Measurements from ENCODE around the gene BCL11B. TPM values are rescaled to one million over a fixed set of nuclear protein-coding genes. Genes with fewer than 3 reads are reported as not detected.

The BCL11B gene
- total RNA-seq, 1 donor: not detected

DNA sequence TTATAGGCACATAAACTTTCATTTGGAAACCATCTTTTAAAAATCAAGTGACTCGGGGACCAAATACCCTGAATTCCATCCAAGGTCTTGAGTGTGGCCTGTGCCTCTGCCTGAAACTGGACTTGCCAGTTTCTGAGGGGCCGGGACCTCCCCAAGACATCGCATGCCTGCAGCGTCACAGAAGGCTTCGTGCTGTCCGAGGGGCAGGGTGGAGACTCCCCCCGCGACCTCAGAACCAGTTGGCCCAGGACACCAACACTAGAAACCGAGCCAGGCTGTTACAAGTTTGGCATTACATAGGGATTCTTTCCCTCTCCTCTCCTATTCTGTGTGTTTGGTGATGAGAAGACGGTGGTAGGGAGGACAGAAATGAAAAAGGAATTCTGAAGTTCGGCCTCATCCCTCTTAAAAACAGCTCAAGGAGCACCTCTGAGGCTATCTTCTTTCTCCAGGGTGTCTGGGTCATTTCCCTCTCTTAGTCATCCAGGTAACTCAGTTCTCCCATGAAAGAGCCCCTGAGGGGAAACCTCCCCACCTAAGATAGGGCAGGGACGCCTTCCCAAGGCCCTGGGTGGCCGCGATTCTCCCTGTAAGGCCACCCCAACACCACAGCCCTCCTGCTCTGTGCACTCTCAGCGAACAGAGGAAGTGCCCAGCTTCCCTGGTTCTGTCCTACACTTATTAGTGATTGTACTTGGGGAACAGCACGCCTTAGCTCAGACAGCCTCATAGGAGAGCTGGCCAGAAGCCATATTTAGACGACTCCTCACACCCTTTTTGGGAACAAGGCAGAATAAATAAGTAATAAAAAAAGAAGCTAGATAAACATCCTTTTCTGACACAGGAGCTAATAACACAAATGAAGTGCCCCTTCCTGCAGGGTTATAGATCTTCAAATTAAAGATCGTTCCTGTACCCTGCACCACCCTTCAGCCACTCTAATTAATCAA is 93.8 kb downstream of the BCL11B start:
- TF ChIP-seq, protein P1, sequence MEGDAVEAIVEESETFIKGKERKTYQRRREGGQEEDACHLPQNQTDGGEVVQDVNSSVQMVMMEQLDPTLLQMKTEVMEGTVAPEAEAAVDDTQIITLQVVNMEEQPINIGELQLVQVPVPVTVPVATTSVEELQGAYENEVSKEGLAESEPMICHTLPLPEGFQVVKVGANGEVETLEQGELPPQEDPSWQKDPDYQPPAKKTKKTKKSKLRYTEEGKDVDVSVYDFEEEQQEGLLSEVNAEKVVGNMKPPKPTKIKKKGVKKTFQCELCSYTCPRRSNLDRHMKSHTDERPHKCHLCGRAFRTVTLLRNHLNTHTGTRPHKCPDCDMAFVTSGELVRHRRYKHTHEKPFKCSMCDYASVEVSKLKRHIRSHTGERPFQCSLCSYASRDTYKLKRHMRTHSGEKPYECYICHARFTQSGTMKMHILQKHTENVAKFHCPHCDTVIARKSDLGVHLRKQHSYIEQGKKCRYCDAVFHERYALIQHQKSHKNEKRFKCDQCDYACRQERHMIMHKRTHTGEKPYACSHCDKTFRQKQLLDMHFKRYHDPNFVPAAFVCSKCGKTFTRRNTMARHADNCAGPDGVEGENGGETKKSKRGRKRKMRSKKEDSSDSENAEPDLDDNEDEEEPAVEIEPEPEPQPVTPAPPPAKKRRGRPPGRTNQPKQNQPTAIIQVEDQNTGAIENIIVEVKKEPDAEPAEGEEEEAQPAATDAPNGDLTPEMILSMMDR (IDR thresholded peaks at IDR 0.05; ENCODE audit: insufficient read depth, low read depth, low read length): no peak
- DNase-seq (ENCODE audit: low read depth): no peak
- no peak overlapping the region for H3K4me3 ChIP-seq (ENCODE audit: low read depth, low read length)

DNA sequence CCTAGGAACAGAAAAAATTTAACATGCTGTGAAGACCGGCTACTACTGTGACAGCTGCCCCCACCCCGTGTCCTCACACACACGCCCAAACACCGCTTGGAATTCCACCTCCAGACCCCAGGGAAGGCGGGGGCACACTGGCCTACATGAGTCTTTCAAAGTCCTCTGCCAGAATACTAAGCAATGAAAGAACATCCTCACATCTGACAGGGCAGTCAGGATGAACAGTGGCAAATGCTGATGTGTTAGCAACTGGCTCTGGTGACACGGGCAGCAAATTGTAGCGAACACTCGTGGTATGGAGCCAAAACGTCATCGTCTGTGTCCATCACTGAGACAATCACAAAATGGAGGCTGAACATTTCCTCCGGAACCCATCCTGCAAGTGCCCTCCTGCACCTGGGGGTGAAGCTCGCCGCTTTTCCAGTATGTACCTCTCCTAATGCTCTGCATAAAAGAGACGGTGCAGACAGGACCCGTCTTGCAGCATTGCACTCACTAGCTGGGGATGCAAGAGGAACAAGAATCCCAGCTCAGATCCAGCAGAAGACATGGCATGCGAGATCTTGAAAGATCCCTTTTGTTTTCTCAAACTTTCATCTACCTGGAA is 94.8 kb downstream of the BCL11B start:
- no peak for DNase-seq (ENCODE audit: low read depth)
- TF ChIP-seq, protein P1 (IDR thresholded peaks at IDR 0.05; ENCODE audit: insufficient read depth, low read depth, low read length): no peak
- H3K4me3 ChIP-seq (ENCODE audit: low read depth, low read length): no peak overlapping the region

DNA sequence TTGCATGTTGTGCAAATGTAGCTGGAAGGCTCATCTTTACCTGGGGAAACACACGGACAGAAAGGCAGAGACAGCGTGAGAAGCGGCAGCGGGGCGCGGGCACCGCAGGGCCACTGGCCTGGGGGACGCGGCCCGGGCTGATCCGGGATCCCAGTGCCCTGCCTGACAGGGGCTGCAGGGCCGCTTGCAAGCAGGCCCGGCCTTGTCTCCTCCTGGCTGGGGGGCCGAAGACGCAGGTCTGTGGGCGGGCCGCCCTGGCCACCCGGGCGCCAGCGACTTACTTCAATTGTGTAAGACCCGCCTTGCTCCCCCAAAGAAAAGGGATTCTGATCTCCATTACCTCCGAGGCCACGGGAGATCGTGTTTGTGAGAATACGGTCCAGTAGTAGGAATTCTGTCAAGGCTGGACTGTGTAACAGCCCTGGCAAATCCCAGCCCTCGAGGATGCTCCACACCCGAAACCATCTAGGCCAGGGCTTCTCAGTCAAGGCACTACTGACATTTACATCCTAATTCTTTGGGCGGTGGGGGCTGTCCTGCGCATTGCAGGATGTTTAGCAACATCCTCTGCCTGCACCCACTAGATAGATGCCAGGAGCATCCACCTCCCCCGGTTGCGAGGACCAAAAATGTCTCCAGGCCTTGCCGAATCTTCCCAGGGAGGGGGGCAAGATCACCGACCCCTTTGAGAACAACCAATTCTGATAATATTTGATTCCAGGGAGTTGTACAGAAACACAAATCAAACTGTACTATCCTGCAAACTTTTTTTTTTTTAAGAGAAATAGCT is 95.6 kb downstream of the BCL11B start:
- DNase-seq (ENCODE audit: low read depth): no peak
- no peak overlapping the region for H3K4me3 ChIP-seq (ENCODE audit: low read depth, low read length)
- TF ChIP-seq, protein P1 (IDR thresholded peaks at IDR 0.05; ENCODE audit: insufficient read depth, low read depth, low read length): no peak

DNA sequence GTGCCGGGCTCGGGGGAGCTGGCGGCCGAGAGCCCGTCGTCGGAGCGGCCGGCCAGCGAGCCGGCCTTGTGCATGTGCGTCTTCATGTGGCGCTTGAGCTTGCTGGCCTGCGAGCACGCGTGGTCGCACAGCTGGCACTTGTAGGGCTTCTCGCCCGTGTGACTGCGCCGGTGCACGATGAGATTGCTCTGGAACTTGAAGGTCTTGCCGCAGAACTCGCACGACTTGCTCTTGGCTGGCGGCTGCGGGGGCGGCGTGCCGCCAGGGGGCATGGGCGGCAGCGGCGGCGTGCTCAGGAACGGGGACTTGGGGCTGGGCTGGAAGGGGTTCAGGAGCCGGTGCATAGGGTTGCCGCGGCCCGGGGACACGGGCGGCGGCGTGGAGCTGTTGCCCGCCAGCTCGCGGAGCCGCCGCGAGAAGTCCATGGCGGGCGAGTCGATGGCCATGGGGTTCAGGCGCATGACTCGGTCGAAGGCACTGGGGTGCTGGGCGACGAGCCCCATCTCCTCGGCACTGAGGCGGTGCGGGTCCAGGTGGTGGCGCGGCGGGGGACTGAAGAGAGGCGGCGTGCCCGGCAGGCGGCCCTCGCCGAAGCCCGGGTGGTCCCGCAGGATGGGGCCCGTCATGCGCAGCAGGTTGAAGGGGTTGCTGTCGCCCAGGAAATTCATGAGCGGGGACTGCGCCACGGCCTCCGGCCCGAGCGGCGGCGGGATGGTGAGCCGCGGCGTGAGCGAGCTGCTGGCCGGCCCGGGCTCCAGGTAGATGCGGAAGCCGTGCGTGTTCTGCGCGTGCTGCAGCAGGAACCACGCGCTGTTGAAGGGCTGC is 96.5 kb downstream of the BCL11B start:
- DNase-seq (ENCODE audit: low read depth): no peak
- TF ChIP-seq, protein P1 (IDR thresholded peaks at IDR 0.05; ENCODE audit: insufficient read depth, low read depth, low read length): no peak
- no peak overlapping the region for H3K4me3 ChIP-seq (ENCODE audit: low read depth, low read length)

DNA sequence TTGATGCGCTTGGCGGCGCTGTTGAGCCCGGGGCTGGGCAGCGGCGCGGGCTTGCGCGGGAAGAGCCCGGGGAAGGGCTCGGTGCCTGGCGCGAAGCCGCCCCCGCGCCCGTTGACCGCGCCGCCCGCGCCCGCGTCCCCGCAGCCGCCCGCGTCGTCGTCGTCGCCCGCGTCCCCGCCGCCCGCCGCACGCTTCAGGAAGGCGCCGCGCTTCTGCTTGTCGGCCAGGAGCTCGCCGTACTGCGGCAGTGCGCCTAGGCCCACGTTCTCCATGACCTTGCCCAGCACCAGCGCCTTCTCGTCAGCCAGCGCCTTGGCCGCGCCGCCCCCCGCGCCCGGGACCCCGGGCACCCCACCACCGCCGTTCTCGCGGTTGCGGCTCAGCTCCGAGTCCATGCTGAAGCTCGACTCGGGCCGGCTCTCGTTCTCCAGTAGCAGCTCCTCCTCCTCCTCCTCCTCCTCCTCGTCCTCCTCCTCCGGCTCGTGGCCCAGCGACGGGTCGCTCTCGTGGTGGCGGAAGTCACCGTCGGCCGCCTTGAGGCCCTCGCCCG is 97.2 kb downstream of the BCL11B start:
- no peak overlapping the region for H3K4me3 ChIP-seq (ENCODE audit: low read depth, low read length)
- no peak for DNase-seq (ENCODE audit: low read depth)
- TF ChIP-seq, protein P1 (IDR thresholded peaks at IDR 0.05; ENCODE audit: insufficient read depth, low read depth, low read length): no peak
